ENCODE results near the gene REM1. TPM values are rescaled to one million over a fixed set of nuclear protein-coding genes. Genes with fewer than 3 reads are reported as not detected.
A peak's percentile ranks its signal among the peaks of the same experiment; 100 is the strongest.

Gene REM1
- total RNA-seq, 1 experiment from 2014 or later: not detected

- Histone ChIP-seq H4K91ac (ENCODE audit: insufficient read length, low read depth, low read length) (no peak overlapping the region), H3K56ac (ENCODE audit: insufficient read length, low read depth, low read length) (no peak overlapping the region), H3K9me3 (ENCODE audit: control insufficient read depth, low read depth, low read length) (peaks cover 65% of the 10 kb centered on the region), H2BK12ac (ENCODE audit: insufficient read length, low read depth, low read length) (no peak overlapping the region), H2AK5ac (ENCODE audit: insufficient read length, low read length) (no peak overlapping the region), H2BK5ac (ENCODE audit: insufficient read length, low read length) (no peak overlapping the region), H4K20me1 (ENCODE audit: control insufficient read depth, insufficient read depth, insufficient read length) (no peaks in the 10 kb centered on the region), H3T11ph (ENCODE audit: low read length) (no peak overlapping the region), H4K8ac (replicated peaks; ENCODE audit: insufficient read length, low read depth, low read length) (no peak overlapping the region), H4K5ac (ENCODE audit: insufficient read length, low read depth, low read length) (no peak overlapping the region), H2BK15ac (ENCODE audit: low read depth, low read length) (no peak overlapping the region), H2BK120ac (ENCODE audit: low read depth, low read length, poor library complexity, severe bottlenecking) (no peak overlapping the region), H3K27me3 (ENCODE audit: insufficient read depth, low read length) (no peaks in the 10 kb centered on the region), H2AFZ (ENCODE audit: low read length) (no peak overlapping the region), H3K4me2 (ENCODE audit: insufficient read depth, insufficient read length, low read length) (no peak overlapping the region), H3K4ac (ENCODE audit: low read depth, low read length) (no peak overlapping the region), H3K14ac (ENCODE audit: insufficient read depth, low read length) (no peak overlapping the region), H3K4me1 (ENCODE audit: insufficient read depth, low read length) (no peaks in the 10 kb centered on the region), H3K27ac (ENCODE audit: insufficient read length, low read depth, low read length) (no peak overlapping the region), H3K79me1 (ENCODE audit: insufficient read depth, low read depth, low read length, poor library complexity, severe bottlenecking) (no peaks in the 10 kb centered on the region), H2BK20ac (ENCODE audit: low read depth, low read length, poor library complexity, severe bottlenecking) (no peak overlapping the region), H3K23ac (ENCODE audit: insufficient read length, low read depth, low read length) (no peak overlapping the region), H3K79me2 (ENCODE audit: insufficient read depth, low read length) (no peaks in the 10 kb centered on the region), H3K9ac (ENCODE audit: extremely low read depth, insufficient read length, low read length) (no peak overlapping the region), H3K23me2 (ENCODE audit: insufficient read length, low read depth, low read length, poor library complexity, severe bottlenecking) (no peaks in the 10 kb centered on the region), H3K18ac (ENCODE audit: insufficient read length, low read depth, low read length) (no peak overlapping the region)
- Mint-ChIP-seq H3K4me3 (peak overlapping the region in 1 of 2 experiments; percentile 12; a peak in 2 of 5 replicates), H3K27ac (no peak overlapping the region), H3K36me3 (ENCODE audit: insufficient read depth in 1 of 3, low read depth in 3 of 3) (peaks cover 10 to 50% (median 17%) of the 10 kb centered on the region in 3 experiments; a peak in 6 of 7 replicates), H3K9me3 (peaks cover 71 to 77% of the 10 kb centered on the region in 2 experiments), H3K27me3 (ENCODE audit: low read depth) (peaks cover 23% of the 10 kb centered on the region), H3K4me1 (no peaks in the 10 kb centered on the region)
- TF ChIP-seq, protein P1, sequence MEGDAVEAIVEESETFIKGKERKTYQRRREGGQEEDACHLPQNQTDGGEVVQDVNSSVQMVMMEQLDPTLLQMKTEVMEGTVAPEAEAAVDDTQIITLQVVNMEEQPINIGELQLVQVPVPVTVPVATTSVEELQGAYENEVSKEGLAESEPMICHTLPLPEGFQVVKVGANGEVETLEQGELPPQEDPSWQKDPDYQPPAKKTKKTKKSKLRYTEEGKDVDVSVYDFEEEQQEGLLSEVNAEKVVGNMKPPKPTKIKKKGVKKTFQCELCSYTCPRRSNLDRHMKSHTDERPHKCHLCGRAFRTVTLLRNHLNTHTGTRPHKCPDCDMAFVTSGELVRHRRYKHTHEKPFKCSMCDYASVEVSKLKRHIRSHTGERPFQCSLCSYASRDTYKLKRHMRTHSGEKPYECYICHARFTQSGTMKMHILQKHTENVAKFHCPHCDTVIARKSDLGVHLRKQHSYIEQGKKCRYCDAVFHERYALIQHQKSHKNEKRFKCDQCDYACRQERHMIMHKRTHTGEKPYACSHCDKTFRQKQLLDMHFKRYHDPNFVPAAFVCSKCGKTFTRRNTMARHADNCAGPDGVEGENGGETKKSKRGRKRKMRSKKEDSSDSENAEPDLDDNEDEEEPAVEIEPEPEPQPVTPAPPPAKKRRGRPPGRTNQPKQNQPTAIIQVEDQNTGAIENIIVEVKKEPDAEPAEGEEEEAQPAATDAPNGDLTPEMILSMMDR (conservative IDR thresholded peaks at IDR 0.05): no peak
- no peak for DNase-seq
- no CpG with 5 or more reads among the region's 29 CpGs for WGBS (ENCODE audit: extremely low coverage, insufficient read length, low lambda C conversion rate)
Measured at GRCh38 chr20:31475472-31476293, 595 bp downstream of the REM1 start.
